ENCODE results near the gene SELENOT.

GRCh38 chr3:150610785-150611184 lies 7.7 kb downstream of the SELENOT start:
- TF ChIP-seq, protein P1, sequence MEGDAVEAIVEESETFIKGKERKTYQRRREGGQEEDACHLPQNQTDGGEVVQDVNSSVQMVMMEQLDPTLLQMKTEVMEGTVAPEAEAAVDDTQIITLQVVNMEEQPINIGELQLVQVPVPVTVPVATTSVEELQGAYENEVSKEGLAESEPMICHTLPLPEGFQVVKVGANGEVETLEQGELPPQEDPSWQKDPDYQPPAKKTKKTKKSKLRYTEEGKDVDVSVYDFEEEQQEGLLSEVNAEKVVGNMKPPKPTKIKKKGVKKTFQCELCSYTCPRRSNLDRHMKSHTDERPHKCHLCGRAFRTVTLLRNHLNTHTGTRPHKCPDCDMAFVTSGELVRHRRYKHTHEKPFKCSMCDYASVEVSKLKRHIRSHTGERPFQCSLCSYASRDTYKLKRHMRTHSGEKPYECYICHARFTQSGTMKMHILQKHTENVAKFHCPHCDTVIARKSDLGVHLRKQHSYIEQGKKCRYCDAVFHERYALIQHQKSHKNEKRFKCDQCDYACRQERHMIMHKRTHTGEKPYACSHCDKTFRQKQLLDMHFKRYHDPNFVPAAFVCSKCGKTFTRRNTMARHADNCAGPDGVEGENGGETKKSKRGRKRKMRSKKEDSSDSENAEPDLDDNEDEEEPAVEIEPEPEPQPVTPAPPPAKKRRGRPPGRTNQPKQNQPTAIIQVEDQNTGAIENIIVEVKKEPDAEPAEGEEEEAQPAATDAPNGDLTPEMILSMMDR (conservative IDR thresholded peaks at IDR 0.05), result no peak
- no peak for TF ChIP-seq ZFX (IDR thresholded peaks at IDR 0.05)

Data from C4-2B (cell line).